IMR-90 (cell line): ENCODE data around the gene SH3BP4. TPM values are rescaled to one million over a fixed set of nuclear protein-coding genes. Genes with fewer than 3 reads are reported as not detected.

ENCODE experiments used
- ATAC-seq: fragments of 200-7000 bp; cut with Tn5 transposase; 2 replicates; pipeline ENCODE4 v1.9.1; 2020; ENCODE audit warnings: low read depth, mild to moderate bottlenecking, moderate library complexity
- BruUV-seq: library from RNA; stranded (reverse); fragments of 400-500 nt; replicated peaks from 2 replicates; lab custom pipeline; 2021; lab: Mats Ljungman, UMichigan
- CTCF ChIA-PET: fragments of 300-600 bp; formaldehyde crosslinking; extraction: SDS; loops from one replicate; lab custom pipeline; 2021; ENCODE audit warnings: antibody characterized with exemption; lab: Yijun Ruan, JAX
- POLR2A ChIA-PET: fragments of 300-600 bp; sonication (Branson Sonifier 250); formaldehyde crosslinking; loops from one replicate; lab custom pipeline; 2022; ENCODE audit warnings: antibody characterized with exemption; ENCODE audit not compliant: unreplicated experiment; lab: Charles Lee
- DNase-seq: peaks from one replicate; pipeline ENCODE4 v3.0.0; 2013
- H2AFZ ChIP-seq: replicated peaks from 2 replicates; pipeline ENCODE3; 2013; ENCODE audit warnings: low read length, mild to moderate bottlenecking; ENCODE audit not compliant: poor library complexity
- H2AK5ac ChIP-seq: 2 replicates; pipeline ENCODE4 v1.6.1; 2013; ENCODE audit warnings: low read depth, low read length, inconsistent platforms
- H2AK9ac ChIP-seq: replicated peaks from 2 replicates; pipeline ENCODE3; 2013; ENCODE audit warnings: mild to moderate bottlenecking, low read depth, low read length, moderate library complexity; ENCODE audit not compliant: poor library complexity
- H2BK120ac ChIP-seq: 2 replicates; pipeline ENCODE4 v1.6.1; 2013; ENCODE audit warnings: low read depth, low read length, inconsistent platforms
- H2BK15ac ChIP-seq: 3 replicates; pipeline ENCODE4 v1.6.1; 2013; ENCODE audit warnings: low read depth, low read length, inconsistent platforms
- H2BK20ac ChIP-seq: 2 replicates; pipeline ENCODE4 v1.6.1; 2013; ENCODE audit warnings: low read depth, mild to moderate bottlenecking, inconsistent platforms, low read length, moderate library complexity
- H2BK5ac ChIP-seq: 2 replicates; pipeline ENCODE4 v1.6.1; 2013; ENCODE audit warnings: mild to moderate bottlenecking, low read depth, low read length, inconsistent platforms; ENCODE audit not compliant: poor library complexity, severe bottlenecking
- H3K14ac ChIP-seq: replicated peaks from 2 replicates; pipeline ENCODE4 v1.6.1; 2013; ENCODE audit warnings: low read depth, low read length, inconsistent platforms
- H3K18ac ChIP-seq: 2 replicates; pipeline ENCODE4 v1.6.1; 2013; ENCODE audit warnings: low read depth, low read length, control low read depth
- H3K23ac ChIP-seq: 2 replicates; pipeline ENCODE4 v1.6.1; 2013; ENCODE audit warnings: low read depth, low read length, inconsistent platforms
- H3K27ac ChIP-seq: 2 replicates; pipeline ENCODE4 v1.5.1; 2013; ENCODE audit warnings: mild to moderate bottlenecking, control low read depth, low read length; ENCODE audit not compliant: insufficient read depth
- H3K27me3 ChIP-seq: 2 replicates; pipeline ENCODE4 v1.6.1; 2013; ENCODE audit warnings: low read length; ENCODE audit not compliant: control insufficient read depth, insufficient read depth
- H3K36me3 ChIP-seq: 2 replicates; pipeline ENCODE4 v1.6.1; 2013; ENCODE audit warnings: low read length, mixed read lengths; ENCODE audit not compliant: control insufficient read depth, insufficient read depth
- H3K4ac ChIP-seq: 2 replicates; pipeline ENCODE4 v1.6.1; 2013; ENCODE audit warnings: low read depth, low read length, inconsistent platforms
- H3K4me1 ChIP-seq: 2 replicates; pipeline ENCODE4 v1.6.1; 2013; ENCODE audit warnings: low read length, mixed read lengths; ENCODE audit not compliant: control insufficient read depth, insufficient read depth
- H3K4me2 ChIP-seq: 2 replicates; pipeline ENCODE4 v1.6.1; 2013; ENCODE audit warnings: low read depth, mild to moderate bottlenecking, control low read depth, low read length, moderate library complexity
- H3K4me3 ChIP-seq: 2 replicates; pipeline ENCODE4 v1.5.1; 2013; ENCODE audit warnings: low read depth, mild to moderate bottlenecking, control low read depth, low read length, moderate library complexity; ENCODE audit not compliant: insufficient read depth
- H3K56ac ChIP-seq: 2 replicates; pipeline ENCODE4 v1.6.1; 2013; ENCODE audit warnings: low read length, inconsistent platforms; ENCODE audit not compliant: insufficient read depth; ENCODE audit errors: extremely low read depth
- H3K79me1 ChIP-seq, 2 experiments: 2 replicates each; pipeline ENCODE4 v1.6.1; 2013; ENCODE audit warnings: low read length in 2 of 2, inconsistent platforms in 1 of 2, low read depth in 1 of 2
- H3K9ac ChIP-seq: 2 replicates; pipeline ENCODE4 v1.6.1; 2013; ENCODE audit warnings: low read depth, low read length, control low read depth
- H3K9me1 ChIP-seq: 2 replicates; pipeline ENCODE4 v1.6.1; 2013; ENCODE audit warnings: low read length, inconsistent platforms; ENCODE audit not compliant: insufficient read depth
- H3K9me3 ChIP-seq: 2 replicates; pipeline ENCODE4 v1.6.1; 2013; ENCODE audit warnings: low read length; ENCODE audit not compliant: control insufficient read depth, insufficient read depth
- H4K20me1 ChIP-seq: 2 replicates; pipeline ENCODE4 v1.6.1; 2013; ENCODE audit warnings: low read length, inconsistent platforms; ENCODE audit not compliant: insufficient read depth
- H4K5ac ChIP-seq: 2 replicates; pipeline ENCODE4 v1.6.1; 2013; ENCODE audit warnings: mild to moderate bottlenecking, low read depth, low read length, control low read depth
- H4K8ac ChIP-seq, 2 experiments: 2 replicates each; pipeline ENCODE4 v1.6.1; 2013; ENCODE audit warnings: low read depth in 2 of 2, low read length in 2 of 2, control low read depth in 1 of 2, inconsistent platforms in 1 of 2
- H4K91ac ChIP-seq: 2 replicates; pipeline ENCODE4 v1.6.1; 2013; ENCODE audit warnings: low read depth, low read length, inconsistent platforms; ENCODE audit not compliant: insufficient read depth
- CEBPB ChIP-seq: IDR thresholded peaks from 2 replicates; pipeline ENCODE4 v1.6.1; 2012; ENCODE audit warnings: low read depth, low read length, improper control_type of control experiment
- CHD1 ChIP-seq: IDR thresholded peaks from 2 replicates; pipeline ENCODE4 v1.6.1; 2012; ENCODE audit warnings: low read depth, low read length, improper control_type of control experiment
- CTCF ChIP-seq: conservative IDR thresholded peaks from 2 replicates; pipeline ENCODE4 v1.5.1; 2012; ENCODE audit warnings: mild to moderate bottlenecking, low read depth, low read length, improper control_type of control experiment
- FOS ChIP-seq: fragments of 150-350 bp; IDR thresholded peaks from 2 replicates; pipeline ENCODE4 v1.6.1; 2016; ENCODE audit warnings: low read depth, low read length
- MAFK ChIP-seq: IDR thresholded peaks from 2 replicates; pipeline ENCODE4 v1.6.1; 2012; ENCODE audit warnings: low read depth, low read length, improper control_type of control experiment
- MXI1 ChIP-seq: IDR thresholded peaks from 2 replicates; pipeline ENCODE4 v1.6.1; 2012; ENCODE audit warnings: low read depth, mild to moderate bottlenecking, low read length, moderate library complexity, borderline replicate concordance
- RAD21 ChIP-seq: IDR thresholded peaks from 2 replicates; pipeline ENCODE4 v1.6.1; 2012; ENCODE audit warnings: low read length, improper control_type of control experiment
- RFX5 ChIP-seq: IDR thresholded peaks from 2 replicates; pipeline ENCODE4 v1.8.0; 2012; ENCODE audit warnings: low read depth, mild to moderate bottlenecking, low read length, moderate library complexity
- WGBS, 2 experiments: methylation state at CpG; one replicate each; pipeline versions ENCODE4 v1.1.5 to v1.1.7; 2013; ENCODE audit warnings: missing lambda C conversion rate in 2 of 2; ENCODE audit not compliant: insufficient read length in 1 of 2; ENCODE audit errors: extremely low coverage in 2 of 2; 5-methylcytosine and 5-hydroxymethylcytosine counted together
- dilution Hi-C: fragments of 300-500 bp; cut with HindIII; formaldehyde crosslinking; loops from one replicate; pipeline ENCODE4 v1.14.3; 2018; ENCODE audit warnings: low sequenced_read_pairs; ENCODE audit not compliant: unreplicated experiment
- in situ Hi-C: fragments of 300-500 bp; cut with MboI; formaldehyde crosslinking; loops from 3 replicates; pipeline ENCODE4 v1.14.3; 2019; ENCODE audit warnings: low sequenced_read_pairs, inconsistent platforms, mixed read lengths
- intact Hi-C: fragments of 100-400 bp; cut with micrococcal nuclease; formaldehyde crosslinking; loops from 2 replicates; pipeline ENCODE4 v1.10.0; 2022
- polyA plus RNA-seq, 3 experiments: library from polyadenylated mRNA; depleted of rRNA; stranded (reverse); fragments of >200 nt; gene quantifications; 2 replicates each; pipeline ENCODE4 v1.2.3, GENCODE V29; 2012; ENCODE audit warnings: low replicate concordance in 1 of 3
- total RNA-seq: library from RNA; depleted of rRNA; stranded (reverse); fragments of >200 nt; gene quantifications from 2 replicates; pipeline ENCODE4 v1.2.3, GENCODE V29; 2012
- TF ChIP-seq, protein P1 (sequence below): fragments of 150-350 bp; IDR thresholded peaks from 2 replicates; pipeline ENCODE4 v1.6.1; 2016; ENCODE audit warnings: low read depth, mild to moderate bottlenecking, low read length, moderate library complexity, borderline replicate concordance

The SH3BP4 gene
- total and polyA plus RNA-seq, 2 of the 4 experiments (the other 2 are of a cell fraction) = 104 to 122 TPM

DNA sequence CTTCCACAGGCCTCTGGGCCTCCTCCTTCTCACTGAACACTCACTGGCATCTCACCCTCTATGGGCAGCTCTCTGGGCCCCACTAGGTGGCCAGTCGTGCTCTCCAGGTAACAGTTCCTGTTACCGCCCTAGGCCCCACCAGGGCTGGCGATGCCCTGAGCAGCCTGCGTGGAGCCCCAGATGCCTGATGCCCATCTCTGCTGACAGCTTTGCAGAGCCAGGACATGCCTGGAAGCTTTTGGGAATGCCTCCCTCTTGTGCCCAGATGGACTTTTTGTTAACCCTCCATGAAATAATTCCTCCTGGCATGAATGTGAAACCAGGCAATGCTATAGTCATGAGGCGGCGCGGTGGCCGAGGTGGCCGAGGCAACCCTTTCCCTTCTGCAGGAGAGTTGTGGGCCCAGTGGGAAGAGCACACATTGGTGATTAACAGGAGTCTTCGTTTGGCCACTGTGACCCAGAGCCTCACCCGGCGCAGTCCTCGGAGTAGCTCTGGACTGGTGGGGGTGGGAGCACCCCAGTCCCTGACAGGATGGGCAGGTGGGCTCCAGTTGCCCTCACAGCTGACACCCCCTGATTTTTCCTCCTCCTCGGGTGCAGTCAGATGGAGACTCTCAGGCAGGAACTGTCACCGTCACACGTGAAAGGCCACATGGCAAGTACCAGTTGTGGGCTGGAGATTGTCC, 80.0 kb downstream of the SH3BP4 start:
- TF ChIP-seq CEBPB (no peak), FOS (no peak), CHD1 (no peak), CTCF (no peak), RAD21 (no peak), MXI1 (no peak), RFX5 (no peak), MAFK (no peak)
- TF ChIP-seq, protein P1, sequence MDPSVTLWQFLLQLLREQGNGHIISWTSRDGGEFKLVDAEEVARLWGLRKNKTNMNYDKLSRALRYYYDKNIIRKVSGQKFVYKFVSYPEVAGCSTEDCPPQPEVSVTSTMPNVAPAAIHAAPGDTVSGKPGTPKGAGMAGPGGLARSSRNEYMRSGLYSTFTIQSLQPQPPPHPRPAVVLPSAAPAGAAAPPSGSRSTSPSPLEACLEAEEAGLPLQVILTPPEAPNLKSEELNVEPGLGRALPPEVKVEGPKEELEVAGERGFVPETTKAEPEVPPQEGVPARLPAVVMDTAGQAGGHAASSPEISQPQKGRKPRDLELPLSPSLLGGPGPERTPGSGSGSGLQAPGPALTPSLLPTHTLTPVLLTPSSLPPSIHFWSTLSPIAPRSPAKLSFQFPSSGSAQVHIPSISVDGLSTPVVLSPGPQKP = no peak
- Histone ChIP-seq H3K79me1 (peaks cover 13 to 94% of the 10 kb centered on the region in 2 experiments), H2BK20ac (no peak overlapping the region), H3K23ac (no peak overlapping the region), H3K4me1 (peaks cover 43% of the 10 kb centered on the region), H3K36me3 (peaks cover 43% of the 10 kb centered on the region), H4K5ac (no peak overlapping the region), H3K4me2 (no peak overlapping the region), H3K9me1 (peaks cover 59% of the 10 kb centered on the region), H3K14ac (no peak overlapping the region), H3K4ac (no peak overlapping the region), H2AFZ (no peak overlapping the region), H2BK120ac (no peak overlapping the region), H4K91ac (no peak overlapping the region), H3K9ac (no peak overlapping the region), H3K27ac (no peak overlapping the region), H3K9me3 (no peaks in the 10 kb centered on the region), H2BK5ac (peak overlapping the region; percentile 31), H4K20me1 (peaks cover 92% of the 10 kb centered on the region), H4K8ac (no peak overlapping the region; a peak in 1 of 4 replicates), H3K4me3 (no peak overlapping the region), H2BK15ac (no peak overlapping the region), H3K27me3 (no peaks in the 10 kb centered on the region), H2AK9ac (no peak overlapping the region), H2AK5ac (no peak overlapping the region), H3K56ac (no peak overlapping the region), H3K18ac (no peak overlapping the region)
- CTCF ChIA-PET = no interaction called here
- BruUV-seq = no TSS peak
- ATAC-seq = no peak
- in situ Hi-C loops (no loop called here), intact Hi-C loops (no loop called here), dilution Hi-C loops (no loop called here)
- no peak for DNase-seq
- WGBS, 2 experiments = 92% methylated on average over 5 of the region's 16 CpGs; no CpG with 5 or more reads in 1 of the 2 experiments
- POLR2A ChIA-PET = interaction anchor here (0.6 kb wide), 1 partner anchor 40 kb away, joined by 4 read pairs; no protein-coding TSS in a partner anchor
